Keratinocyte (primary cell): Measurements from ENCODE around the gene SLC40A1. TPM values are rescaled to one million over a fixed set of nuclear protein-coding genes. Genes with fewer than 3 reads are reported as not detected.

ENCODE experiments used
- DNase-seq: peaks from one replicate; pipeline ENCODE4 v3.0.0-alpha.2; 2011; ENCODE audit warnings: low read depth, missing footprints, low spot score
- FAIRE-seq: peaks from 2 replicates; lab custom pipeline; 2011; peaks lifted over from hg19 to GRCh38; lab: Jason Lieb, UNC
- H2AFZ ChIP-seq: 2 replicates; pipeline ENCODE4 v1.6.0; 2012; ENCODE audit warnings: low read length, control low read depth, inconsistent platforms; ENCODE audit not compliant: control insufficient read depth
- H3K27ac ChIP-seq: 2 replicates; pipeline ENCODE4 v1.5.1; 2011; ENCODE audit warnings: low read length; ENCODE audit not compliant: control insufficient read depth, insufficient read depth
- H3K27me3 ChIP-seq: 3 replicates; pipeline ENCODE4 v1.6.0; 2011; ENCODE audit warnings: low read length; ENCODE audit not compliant: control insufficient read depth, insufficient read depth; ENCODE audit errors: extremely low read depth
- H3K36me3 ChIP-seq, 2 experiments: 2 replicates in 1 of 2; 3 replicates in 1 of 2; pipeline ENCODE4 v1.5.1; 2011; ENCODE audit warnings: low read length in 2 of 2, mild to moderate bottlenecking in 1 of 2; ENCODE audit not compliant: control insufficient read depth in 2 of 2, insufficient read depth in 2 of 2; ENCODE audit errors: extremely low read depth in 1 of 2
- H3K4me1 ChIP-seq: 3 replicates; pipeline ENCODE4 v1.5.1; 2011; ENCODE audit warnings: low read length; ENCODE audit not compliant: control insufficient read depth, insufficient read depth; ENCODE audit errors: extremely low read depth
- H3K4me2 ChIP-seq: 3 replicates; pipeline ENCODE4 v1.6.0; 2011; ENCODE audit warnings: low read depth, low read length; ENCODE audit not compliant: control insufficient read depth, insufficient read depth; ENCODE audit errors: extremely low read depth
- H3K4me3 ChIP-seq, 3 experiments: fragments of 200-600 bp in 1 of 3; sonication (generic) in 1 of 3; 2 replicates in 2 of 3; 3 replicates in 1 of 3; pipeline ENCODE4 v1.5.1; 2011 to 2016; ENCODE audit warnings: low read length in 3 of 3, mild to moderate bottlenecking in 3 of 3, control low read depth in 2 of 3, inconsistent platforms in 1 of 3, low read depth in 1 of 3, mixed read lengths in 1 of 3, mixed run types in 1 of 3, moderate library complexity in 1 of 3; ENCODE audit not compliant: control insufficient read depth in 2 of 3, insufficient read depth in 2 of 3; ENCODE audit errors: extremely low read depth in 1 of 3
- H3K79me2 ChIP-seq: 2 replicates; pipeline ENCODE4 v1.6.0; 2012; ENCODE audit warnings: low read length; ENCODE audit not compliant: control insufficient read depth, insufficient read depth
- H3K9ac ChIP-seq: 3 replicates; pipeline ENCODE4 v1.6.0; 2011; ENCODE audit warnings: low read length; ENCODE audit not compliant: control insufficient read depth, insufficient read depth; ENCODE audit errors: extremely low read depth
- H3K9me1 ChIP-seq: 3 replicates; pipeline ENCODE4 v1.6.0; 2011; ENCODE audit warnings: low read length; ENCODE audit not compliant: control insufficient read depth, insufficient read depth; ENCODE audit errors: extremely low read depth
- H3K9me3 ChIP-seq: 2 replicates; pipeline ENCODE4 v1.5.1; 2012; ENCODE audit warnings: low read depth, low read length; ENCODE audit not compliant: control insufficient read depth
- H4K20me1 ChIP-seq: 3 replicates; pipeline ENCODE4 v1.6.0; 2011; ENCODE audit warnings: low read length; ENCODE audit not compliant: control insufficient read depth, insufficient read depth; ENCODE audit errors: extremely low read depth
- EZH2 ChIP-seq: IDR thresholded peaks from one replicate; pipeline ENCODE4 v1.6.1; 2012; ENCODE audit warnings: inconsistent platforms, mild to moderate bottlenecking, low read length, moderate library complexity
- dilution Hi-C: fragments of 300-500 bp; cut with MboI; formaldehyde crosslinking; loops from one replicate; pipeline ENCODE4 v1.7.0; 2020; ENCODE audit warnings: low sequenced_read_pairs; ENCODE audit not compliant: extremely low pct_ligation_motif_present
- polyA plus RNA-seq, 5 experiments: library from polyadenylated mRNA; depleted of rRNA in 3 of 5; stranded (reverse) in 3 of 5; stranded (forward) in 1 of 5; unstranded in 1 of 5; fragments of >200 nt; gene quantifications; 1 replicate in 1 of 5; 2 replicates in 3 of 5; 3 replicates in 1 of 5; pipeline versions ENCODE4 v1.2.1 to v1.2.3, GENCODE V29; 2011 to 2012; ENCODE audit warnings: missing spikeins in 2 of 5, low read depth in 1 of 5, low replicate concordance in 1 of 5
- TF ChIP-seq, protein P1 (sequence below), 3 experiments: IDR thresholded peaks in 1 of 3; conservative IDR thresholded peaks in 1 of 3; optimal IDR thresholded peaks in 1 of 3; 2 replicates in 2 of 3; 3 replicates in 1 of 3; pipeline versions ENCODE3 to v1.5.1; 2011; ENCODE audit warnings: low read length in 3 of 3, mild to moderate bottlenecking in 3 of 3, moderate library complexity in 2 of 3, control low read depth in 1 of 3, inconsistent platforms in 1 of 3; ENCODE audit not compliant: insufficient read depth in 2 of 3; ENCODE audit errors: extremely low read depth in 1 of 3

The SLC40A1 gene
- polyA plus RNA-seq, 1 donor (not counting 4 experiments of a cell fraction or from before 2014, with no cell fraction given), result 0.09 TPM

DNA sequence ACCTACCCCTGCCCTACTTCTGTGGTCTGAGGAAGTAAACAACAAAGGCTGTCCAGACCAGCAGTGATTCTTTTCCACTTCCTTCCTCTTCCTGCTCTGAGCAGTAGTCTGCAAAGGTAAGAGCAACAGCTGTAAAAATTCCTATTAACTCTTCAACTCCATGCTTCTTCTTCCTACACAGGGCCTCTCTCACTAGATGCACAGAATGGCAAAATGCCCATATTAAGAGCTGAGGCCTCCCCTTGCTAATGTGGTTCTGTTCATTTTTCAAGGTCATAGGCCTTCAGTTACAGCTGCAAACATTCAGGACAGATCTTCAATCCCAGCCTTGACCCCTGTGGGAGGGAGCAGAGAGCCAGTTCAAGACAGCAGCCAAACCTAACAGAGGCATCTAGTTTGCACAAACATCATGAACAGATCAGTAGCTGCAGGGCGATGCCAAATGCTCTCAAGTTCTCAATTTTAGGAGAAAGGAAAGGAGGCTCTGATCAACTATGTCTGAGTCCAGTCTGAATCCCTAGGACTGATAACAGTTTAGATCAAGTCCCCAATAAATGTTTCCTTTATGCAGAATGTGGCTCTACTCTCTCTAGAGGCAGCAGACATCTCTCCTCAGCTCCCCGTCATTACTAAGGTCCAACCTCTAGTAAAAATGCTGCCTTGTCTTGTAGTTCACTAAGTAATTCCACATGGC, 20.9 kb downstream of the SLC40A1 start:
- Histone ChIP-seq H3K4me1 (peaks cover 7% of the 10 kb centered on the region), H2AFZ (no peak overlapping the region), H3K4me2 (no peak overlapping the region), H3K79me2 (no peaks in the 10 kb centered on the region), H3K27me3 (no peaks in the 10 kb centered on the region), H3K9ac (no peak overlapping the region), H3K9me1 (no peaks in the 10 kb centered on the region), H3K4me3 (no peak overlapping the region), H3K9me3 (no peaks in the 10 kb centered on the region), H4K20me1 (no peaks in the 10 kb centered on the region), H3K27ac (no peak overlapping the region), H3K36me3 (no peaks in the 10 kb centered on the region)
- dilution Hi-C loops, result no loop called here
- DNase-seq, result no peak
- no peak for FAIRE-seq
- TF ChIP-seq EZH2, result no peak
- TF ChIP-seq, protein P1, sequence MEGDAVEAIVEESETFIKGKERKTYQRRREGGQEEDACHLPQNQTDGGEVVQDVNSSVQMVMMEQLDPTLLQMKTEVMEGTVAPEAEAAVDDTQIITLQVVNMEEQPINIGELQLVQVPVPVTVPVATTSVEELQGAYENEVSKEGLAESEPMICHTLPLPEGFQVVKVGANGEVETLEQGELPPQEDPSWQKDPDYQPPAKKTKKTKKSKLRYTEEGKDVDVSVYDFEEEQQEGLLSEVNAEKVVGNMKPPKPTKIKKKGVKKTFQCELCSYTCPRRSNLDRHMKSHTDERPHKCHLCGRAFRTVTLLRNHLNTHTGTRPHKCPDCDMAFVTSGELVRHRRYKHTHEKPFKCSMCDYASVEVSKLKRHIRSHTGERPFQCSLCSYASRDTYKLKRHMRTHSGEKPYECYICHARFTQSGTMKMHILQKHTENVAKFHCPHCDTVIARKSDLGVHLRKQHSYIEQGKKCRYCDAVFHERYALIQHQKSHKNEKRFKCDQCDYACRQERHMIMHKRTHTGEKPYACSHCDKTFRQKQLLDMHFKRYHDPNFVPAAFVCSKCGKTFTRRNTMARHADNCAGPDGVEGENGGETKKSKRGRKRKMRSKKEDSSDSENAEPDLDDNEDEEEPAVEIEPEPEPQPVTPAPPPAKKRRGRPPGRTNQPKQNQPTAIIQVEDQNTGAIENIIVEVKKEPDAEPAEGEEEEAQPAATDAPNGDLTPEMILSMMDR (optimal IDR thresholded peaks at IDR 0.05 in 1 of 3, IDR thresholded peaks at IDR 0.05 in 1 of 3, conservative IDR thresholded peaks at IDR 0.05 in 1 of 3; ENCODE audit: extremely low read depth in 1 of 3, insufficient read depth in 2 of 3, low read length in 3 of 3), result no peak

DNA sequence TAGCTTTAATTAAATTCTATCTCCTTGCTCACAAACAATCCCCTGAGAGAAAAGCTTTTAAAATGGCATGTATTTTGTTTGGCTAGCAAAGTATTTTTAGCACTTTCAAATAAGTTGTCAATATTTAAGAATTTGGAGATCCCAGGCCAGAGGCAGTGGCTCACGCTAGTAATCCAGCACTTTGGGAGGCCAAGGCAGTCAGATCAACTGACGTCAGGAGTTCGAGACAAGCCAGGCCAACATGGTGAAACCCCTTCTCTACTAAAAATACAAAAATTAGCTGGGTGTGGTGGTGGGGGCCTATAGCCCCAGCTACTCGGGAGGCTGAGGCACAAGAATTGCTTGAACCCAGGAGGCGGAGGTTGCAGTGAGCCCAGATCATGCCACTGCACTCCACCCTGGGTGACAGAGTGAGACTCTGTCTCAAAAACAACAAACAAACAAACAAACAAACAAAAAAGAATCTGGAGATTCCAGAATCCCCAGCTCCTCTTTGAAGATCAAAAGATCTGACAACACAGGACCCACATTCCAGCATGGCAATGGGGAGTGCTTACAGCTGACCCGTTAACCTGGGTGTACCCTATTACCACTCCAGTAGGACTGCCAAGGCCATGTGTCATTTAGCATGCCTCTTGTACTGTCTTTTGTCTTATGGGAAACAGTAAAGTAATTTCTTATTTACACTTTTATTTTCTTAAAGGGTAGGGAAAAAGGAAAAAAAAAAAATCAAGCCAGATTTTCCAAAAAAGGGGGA, 21.9 kb downstream of the SLC40A1 start:
- no peak overlapping the region for H3K4me2 ChIP-seq
- DNase-seq (no peak), FAIRE-seq (no peak)
- H3K79me2 ChIP-seq, result no peaks in the 10 kb centered on the region
- H3K9ac ChIP-seq, result no peak overlapping the region
- no peaks in the 10 kb centered on the region for H3K9me3 ChIP-seq
- no peaks in the 10 kb centered on the region for H4K20me1 ChIP-seq
- no peak overlapping the region for H3K4me3 ChIP-seq
- dilution Hi-C loops, result no loop called here
- H2AFZ ChIP-seq, result no peak overlapping the region
- TF ChIP-seq, protein P1 (optimal IDR thresholded peaks at IDR 0.05 in 1 of 3, IDR thresholded peaks at IDR 0.05 in 1 of 3, conservative IDR thresholded peaks at IDR 0.05 in 1 of 3; ENCODE audit: extremely low read depth in 1 of 3, insufficient read depth in 2 of 3, low read length in 3 of 3), result no peak
- no peak for TF ChIP-seq EZH2
- peaks cover 7% of the 10 kb centered on the region for H3K4me1 ChIP-seq
- H3K27me3 ChIP-seq, result no peaks in the 10 kb centered on the region
- no peak overlapping the region for H3K27ac ChIP-seq
- H3K9me1 ChIP-seq, result no peaks in the 10 kb centered on the region
- H3K36me3 ChIP-seq, result no peaks in the 10 kb centered on the region
